ENCODE results near the gene UBIAD1.
A peak's percentile ranks its signal among the peaks of the same experiment; 100 is the strongest.

The UBIAD1 gene

DNA sequence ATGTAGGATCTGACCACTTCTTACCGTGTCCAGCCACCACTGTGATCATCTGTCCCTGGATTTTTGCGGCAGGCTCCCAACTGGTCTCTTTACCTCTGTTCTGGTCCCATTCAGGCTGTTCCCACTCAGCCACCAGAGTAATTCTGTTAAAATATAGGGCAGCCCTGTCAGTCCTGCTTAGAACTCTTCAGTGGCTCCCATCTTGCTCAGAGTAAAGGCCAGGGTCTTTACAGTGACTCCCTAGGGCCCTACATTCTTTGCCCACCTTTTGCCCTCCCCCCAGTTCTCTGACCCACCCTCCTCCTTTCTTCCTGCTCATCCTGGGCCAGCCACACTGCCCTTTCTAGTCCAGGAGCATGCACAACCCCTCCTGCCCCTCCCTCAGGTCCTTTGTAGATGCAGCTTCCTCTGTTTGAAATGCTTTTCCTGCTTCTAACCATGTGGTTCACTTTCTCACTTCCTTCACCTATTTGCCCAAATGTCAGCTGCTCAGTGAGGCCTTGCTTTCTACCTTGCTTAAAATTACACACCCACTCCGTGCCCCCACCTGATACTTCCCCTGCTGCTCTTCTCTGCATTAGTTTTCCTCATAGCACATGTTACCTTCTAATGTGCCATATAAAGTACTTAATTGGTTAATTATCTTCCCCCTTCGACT lies 7.8 kb downstream of the UBIAD1 start:
- no peaks in the 10 kb centered on the region for H3K9me3 ChIP-seq (ENCODE audit: insufficient read depth, low read length, severe bottlenecking)
- peaks cover 5% of the 10 kb centered on the region; the same call in 1 of the 2 replicates for H4K20me1 ChIP-seq (ENCODE audit: insufficient read depth, low read length)
- H3K27me3 ChIP-seq (ENCODE audit: insufficient read depth, low read length, poor library complexity): no peaks in the 10 kb centered on the region
- no peak overlapping the region for H3K4me3 ChIP-seq (ENCODE audit: low read depth in 1 of 2, low read length in 2 of 2)
- peak; percentile 61 for ATAC-seq (ENCODE audit: insufficient read depth, low read depth)
- DNase-seq: no peak
- H3K4me2 ChIP-seq (ENCODE audit: insufficient read depth, low read length): no peak overlapping the region
- H3K4me1 ChIP-seq (ENCODE audit: insufficient read depth, low read length): peaks cover 9% of the 10 kb centered on the region
- no peak for TF ChIP-seq EZH2 (IDR thresholded peaks at IDR 0.05; ENCODE audit: borderline replicate concordance, low read depth, low read length, severe bottlenecking)
- TF ChIP-seq CTCF (IDR thresholded peaks at IDR 0.05; ENCODE audit: borderline replicate concordance, extremely low read depth, low read length, poor library complexity, severe bottlenecking): no peak
- H3K9ac ChIP-seq (ENCODE audit: low read depth, low read length): no peak overlapping the region
- H2AFZ ChIP-seq (ENCODE audit: low read depth, low read length): no peak overlapping the region
- 0 out of 2 replicates have a peak overlapping the region, but pooled peaks have one; percentile 10 for H3K27ac ChIP-seq (ENCODE audit: low read length)
- H3K79me2 ChIP-seq (ENCODE audit: insufficient read depth, low read length): peaks cover 54% of the 10 kb centered on the region
- H3K36me3 ChIP-seq (ENCODE audit: insufficient read depth, low read length): peaks cover 61% of the 10 kb centered on the region

DNA sequence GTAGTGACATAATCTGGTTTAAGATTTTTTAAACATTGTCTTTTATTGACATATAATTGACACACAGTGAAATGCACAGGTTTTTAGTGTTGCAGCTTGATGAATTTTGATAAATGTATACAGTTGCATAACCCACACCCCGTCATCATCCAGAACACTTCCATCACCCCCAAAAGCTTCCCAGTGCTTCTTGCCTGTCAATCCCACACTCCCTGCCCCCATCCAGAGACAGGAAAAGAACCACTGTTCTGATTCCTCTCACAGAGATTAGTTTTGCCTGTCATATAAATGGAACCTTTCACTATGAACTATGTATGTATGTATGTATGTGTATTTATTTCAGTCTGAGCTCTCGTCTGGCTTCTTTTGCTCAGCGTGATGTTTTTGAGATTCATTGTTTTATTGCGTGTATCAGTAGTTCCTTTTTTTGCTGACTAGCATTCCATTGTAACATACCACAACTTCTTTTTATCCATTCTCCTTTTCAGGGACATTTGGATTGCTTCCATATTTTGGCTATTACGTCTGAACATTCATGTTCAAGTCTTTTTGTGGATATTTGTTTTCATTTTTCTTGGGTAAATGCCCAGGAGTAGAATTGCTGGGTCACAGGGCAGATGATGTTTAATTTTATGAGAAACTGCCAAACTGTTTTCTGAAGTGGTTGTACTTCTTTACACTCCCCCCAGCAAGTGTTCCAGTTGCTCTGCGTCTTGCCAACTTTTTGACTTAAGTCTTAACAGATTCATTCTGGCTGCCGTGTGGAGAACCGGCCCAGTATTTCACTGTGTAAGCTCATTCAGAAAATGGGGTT lies 8.7 kb downstream of the UBIAD1 start:
- H3K4me1 ChIP-seq (ENCODE audit: insufficient read depth, low read length): peaks cover 4% of the 10 kb centered on the region; the same call in 1 of the 2 replicates
- H3K27ac ChIP-seq (ENCODE audit: low read length): no peak overlapping the region
- no peaks in the 10 kb centered on the region for H3K27me3 ChIP-seq (ENCODE audit: insufficient read depth, low read length, poor library complexity)
- no peak overlapping the region for H3K4me2 ChIP-seq (ENCODE audit: insufficient read depth, low read length)
- TF ChIP-seq EZH2 (IDR thresholded peaks at IDR 0.05; ENCODE audit: borderline replicate concordance, low read depth, low read length, severe bottlenecking) (no peak), CTCF (IDR thresholded peaks at IDR 0.05; ENCODE audit: borderline replicate concordance, extremely low read depth, low read length, poor library complexity, severe bottlenecking) (no peak)
- no peak overlapping the region for H2AFZ ChIP-seq (ENCODE audit: low read depth, low read length)
- no peak for ATAC-seq (ENCODE audit: insufficient read depth, low read depth)
- no peak for DNase-seq
- peaks cover 65% of the 10 kb centered on the region for H3K36me3 ChIP-seq (ENCODE audit: insufficient read depth, low read length)
- no peak overlapping the region for H3K9ac ChIP-seq (ENCODE audit: low read depth, low read length)
- peaks cover 8% of the 10 kb centered on the region; the same call in 1 of the 2 replicates for H4K20me1 ChIP-seq (ENCODE audit: insufficient read depth, low read length)
- H3K9me3 ChIP-seq (ENCODE audit: insufficient read depth, low read length, severe bottlenecking): no peaks in the 10 kb centered on the region
- H3K4me3 ChIP-seq (ENCODE audit: low read depth in 1 of 2, low read length in 2 of 2): no peak overlapping the region
- H3K79me2 ChIP-seq (ENCODE audit: insufficient read depth, low read length): peaks cover 50% of the 10 kb centered on the region

DNA sequence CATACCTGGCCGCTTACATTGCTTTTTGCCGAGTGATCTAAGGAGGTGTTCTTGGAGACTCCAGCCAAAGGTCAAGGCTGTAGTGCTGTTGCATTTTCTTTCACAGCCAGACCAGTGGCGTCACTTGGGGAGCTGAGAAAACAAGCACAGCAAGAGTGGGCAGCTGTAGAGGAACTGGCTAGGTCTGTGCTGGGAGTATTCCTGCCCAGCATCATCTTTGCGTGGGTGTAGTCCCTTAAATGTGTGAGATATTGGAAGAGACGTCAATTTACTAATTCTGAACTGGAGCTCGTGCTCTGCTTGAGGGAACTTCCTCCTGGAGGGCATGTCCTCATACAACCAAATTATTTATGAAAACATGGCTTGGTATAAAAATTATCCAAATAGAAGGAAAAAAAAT lies 10.2 kb downstream of the UBIAD1 start:
- H3K79me2 ChIP-seq (ENCODE audit: insufficient read depth, low read length): peaks cover 44% of the 10 kb centered on the region
- no peaks in the 10 kb centered on the region for H3K9me3 ChIP-seq (ENCODE audit: insufficient read depth, low read length, severe bottlenecking)
- no peaks in the 10 kb centered on the region for H3K27me3 ChIP-seq (ENCODE audit: insufficient read depth, low read length, poor library complexity)
- H3K4me3 ChIP-seq (ENCODE audit: low read depth in 1 of 2, low read length in 2 of 2): no peak overlapping the region
- peaks cover 4% of the 10 kb centered on the region; the same call in 1 of the 2 replicates for H3K4me1 ChIP-seq (ENCODE audit: insufficient read depth, low read length)
- H3K4me2 ChIP-seq (ENCODE audit: insufficient read depth, low read length): no peak overlapping the region
- no peak overlapping the region for H3K27ac ChIP-seq (ENCODE audit: low read length)
- H2AFZ ChIP-seq (ENCODE audit: low read depth, low read length): no peak overlapping the region
- TF ChIP-seq EZH2 (IDR thresholded peaks at IDR 0.05; ENCODE audit: borderline replicate concordance, low read depth, low read length, severe bottlenecking): no peak
- H3K36me3 ChIP-seq (ENCODE audit: insufficient read depth, low read length): peaks cover 71% of the 10 kb centered on the region
- ATAC-seq (ENCODE audit: insufficient read depth, low read depth) (no peak), DNase-seq (no peak)
- H3K9ac ChIP-seq (ENCODE audit: low read depth, low read length): no peak overlapping the region
- peaks cover 10% of the 10 kb centered on the region; the same call in 1 of the 2 replicates for H4K20me1 ChIP-seq (ENCODE audit: insufficient read depth, low read length)

DNA sequence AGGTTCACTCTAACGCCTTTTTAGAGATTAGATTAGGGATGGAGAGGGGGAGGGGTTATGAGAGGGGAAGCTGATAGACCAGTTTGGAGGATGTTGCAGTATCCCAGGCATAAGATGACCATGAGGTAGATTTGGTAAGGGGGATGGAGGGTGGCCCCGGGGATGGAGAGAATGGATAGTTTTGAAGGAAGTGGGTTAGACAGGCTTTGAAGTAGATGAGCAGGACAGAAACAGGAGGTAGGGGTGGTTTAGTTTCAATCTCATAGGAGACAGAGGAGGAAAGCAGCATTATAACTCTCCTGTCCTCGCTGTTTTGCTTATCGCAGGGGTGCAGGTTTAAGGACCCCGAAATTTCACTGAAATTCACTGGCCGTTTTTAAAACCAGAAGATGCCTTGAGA lies 11.8 kb downstream of the UBIAD1 start:
- H3K79me2 ChIP-seq (ENCODE audit: insufficient read depth, low read length): peaks cover 41% of the 10 kb centered on the region
- H3K4me3 ChIP-seq (ENCODE audit: low read depth in 1 of 2, low read length in 2 of 2): no peak overlapping the region
- peaks cover 4% of the 10 kb centered on the region; the same call in 1 of the 2 replicates for H3K4me1 ChIP-seq (ENCODE audit: insufficient read depth, low read length)
- no peak overlapping the region for H3K27ac ChIP-seq (ENCODE audit: low read length)
- H3K9me3 ChIP-seq (ENCODE audit: insufficient read depth, low read length, severe bottlenecking): no peaks in the 10 kb centered on the region
- peaks cover 74% of the 10 kb centered on the region for H3K36me3 ChIP-seq (ENCODE audit: insufficient read depth, low read length)
- TF ChIP-seq EZH2 (IDR thresholded peaks at IDR 0.05; ENCODE audit: borderline replicate concordance, low read depth, low read length, severe bottlenecking): no peak
- TF ChIP-seq CTCF (IDR thresholded peaks at IDR 0.05; ENCODE audit: borderline replicate concordance, extremely low read depth, low read length, poor library complexity, severe bottlenecking): no peak
- peaks cover 10% of the 10 kb centered on the region; the same call in 1 of the 2 replicates for H4K20me1 ChIP-seq (ENCODE audit: insufficient read depth, low read length)
- H3K27me3 ChIP-seq (ENCODE audit: insufficient read depth, low read length, poor library complexity): no peaks in the 10 kb centered on the region
- no peak overlapping the region for H3K9ac ChIP-seq (ENCODE audit: low read depth, low read length)
- no peak overlapping the region for H3K4me2 ChIP-seq (ENCODE audit: insufficient read depth, low read length)
- ATAC-seq (ENCODE audit: insufficient read depth, low read depth) (no peak), DNase-seq (no peak)
- H2AFZ ChIP-seq (ENCODE audit: low read depth, low read length): no peak overlapping the region

Data from DND-41 (cell line).